Adrenal gland (tissue), 5 donors: ENCODE measurements around the gene LLGL2.

Experiments used
- CTCF ChIP-seq, 6 experiments: fragments of 450-650 bp in 4 of 6; fragments of 200-600 bp in 2 of 6; sonication (generic) in 1 of 6; IDR thresholded peaks; 1 replicate in 5 of 6; 2 replicates in 1 of 6; pipeline versions ENCODE4 v1.5.1 to v1.8.0; 2016 to 2021; ENCODE audit warnings: antibody characterized with exemption in 6 of 6, mild to moderate bottlenecking in 2 of 6, moderate library complexity in 1 of 6
- POLR2A ChIP-seq, 2 donors: fragments of 450-650 bp; IDR thresholded peaks; one replicate each; pipeline ENCODE4 v1.6.1; 2017; ENCODE audit warnings: antibody characterized with exemption in 2 of 2, mild to moderate bottlenecking in 2 of 2, moderate library complexity in 1 of 2
- donor health status: DM: no; HTN: no; CAD: no.

GRCh38 chr17:75594499-75595283, 69.2 kb downstream of the LLGL2 start:
- TF ChIP-seq CTCF (IDR thresholded peaks at IDR 0.05) (no peak), POLR2A (IDR thresholded peaks at IDR 0.05) (no peak)
